ENCODE results near the gene ATP6V0A1.

ATP6V0A1 gene

DNA sequence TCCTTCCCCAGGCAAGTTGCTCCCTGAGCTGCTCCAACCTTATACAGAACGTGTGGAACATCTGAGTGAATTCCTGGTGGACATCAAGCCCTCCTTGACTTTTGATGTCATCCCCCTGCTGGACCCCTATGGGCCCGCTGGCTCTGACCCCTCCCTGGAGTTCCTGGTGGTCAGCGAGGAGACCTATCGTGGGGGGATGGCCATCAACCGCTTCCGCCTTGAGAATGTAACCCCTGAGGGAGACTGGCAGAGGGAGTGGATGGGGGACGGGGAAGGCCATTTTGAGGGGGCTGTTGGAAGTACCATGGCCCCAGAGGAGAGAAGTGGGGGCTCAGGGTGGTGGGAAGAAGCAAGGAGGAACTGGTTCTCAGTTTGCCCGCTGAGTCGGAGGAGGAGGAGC lies 105.3 kb downstream of the ATP6V0A1 start:
- no peak for DNase-seq

- DNase-seq: no peak
Observed at GRCh38 chr17:42564815-42565522, 106.3 kb downstream of the ATP6V0A1 start.

DNA sequence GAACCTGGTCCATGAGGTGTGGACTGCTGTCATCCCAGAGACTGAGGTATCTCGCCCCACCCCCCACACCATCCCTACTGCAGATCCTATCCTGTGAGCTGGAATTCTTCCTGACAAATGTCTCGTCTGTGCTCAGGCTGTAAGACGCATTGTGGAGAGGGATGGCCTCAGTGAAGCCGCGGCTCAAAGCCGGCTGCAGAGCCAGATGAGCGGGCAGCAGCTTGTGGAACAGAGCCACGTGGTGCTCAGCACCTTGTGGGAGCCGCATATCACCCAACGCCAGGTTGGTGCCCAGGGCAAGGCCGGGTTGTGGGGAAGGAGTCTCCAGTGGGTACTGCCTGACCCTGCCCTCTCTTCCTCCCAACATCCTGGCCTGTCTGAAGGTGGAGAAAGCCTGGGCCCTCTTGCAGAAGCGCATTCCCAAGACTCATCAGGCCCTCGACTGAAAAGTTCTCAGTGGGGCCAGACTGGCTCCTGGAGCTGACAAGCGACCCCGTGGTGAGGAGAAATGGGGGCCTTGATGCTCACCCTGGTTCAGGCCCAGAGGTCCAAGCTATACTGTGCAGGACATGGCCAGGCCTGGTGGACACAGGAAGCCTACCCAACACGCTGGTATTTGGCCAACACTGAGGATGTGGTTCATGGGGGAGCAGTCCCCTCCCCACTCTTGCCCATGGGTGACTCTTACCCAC lies 107.0 kb downstream of the ATP6V0A1 start:
- DNase-seq: no peak

GRCh38 chr17:42566215-42566882 lies 107.7 kb downstream of the ATP6V0A1 start:
- DNase-seq: no peak

DNA sequence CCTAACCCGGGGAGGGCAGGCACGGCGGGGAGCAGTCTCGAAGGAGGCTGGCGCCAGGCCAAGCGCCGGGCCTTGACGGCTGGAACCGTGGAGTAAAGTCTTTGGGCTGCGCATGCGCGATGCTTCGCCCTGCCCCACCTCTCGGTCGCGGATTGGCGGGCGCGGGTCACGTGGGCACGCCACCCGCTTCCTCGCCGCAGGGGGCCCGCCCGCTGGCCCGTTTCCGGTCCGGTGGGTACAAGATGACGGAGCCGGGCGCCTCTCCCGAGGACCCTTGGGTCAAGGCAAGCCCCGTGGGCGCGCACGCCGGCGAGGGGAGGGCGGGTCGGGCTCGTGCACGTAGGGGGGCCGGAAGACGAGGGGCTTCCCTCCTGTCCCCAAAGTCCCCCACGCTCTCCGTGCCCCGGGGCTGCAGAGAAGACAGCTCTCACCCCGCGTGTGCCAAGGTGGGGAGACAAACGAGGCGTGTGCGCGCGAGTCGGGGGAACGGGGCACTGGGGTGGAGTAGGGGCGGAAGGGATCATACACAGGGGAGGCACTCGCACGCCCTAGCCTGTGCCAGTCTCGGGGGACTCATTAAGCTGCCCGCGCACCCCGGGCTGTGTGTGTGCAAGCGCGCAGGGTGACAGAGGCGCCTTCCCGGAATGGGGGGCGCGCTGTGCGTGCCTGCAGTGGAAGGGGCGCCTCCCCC lies 108.3 kb downstream of the ATP6V0A1 start, which contains the start of gene MLX:
TSS of gene MLX (plus strand) at position 218 of the 691 bp plus-strand sequence. CDS start at position 243, 25 bp downstream.
- DNase-seq: peak; percentile 95

- no peak for DNase-seq
Observed at GRCh38 chr17:42568341-42569111, 109.8 kb downstream of the ATP6V0A1 start.

DNA sequence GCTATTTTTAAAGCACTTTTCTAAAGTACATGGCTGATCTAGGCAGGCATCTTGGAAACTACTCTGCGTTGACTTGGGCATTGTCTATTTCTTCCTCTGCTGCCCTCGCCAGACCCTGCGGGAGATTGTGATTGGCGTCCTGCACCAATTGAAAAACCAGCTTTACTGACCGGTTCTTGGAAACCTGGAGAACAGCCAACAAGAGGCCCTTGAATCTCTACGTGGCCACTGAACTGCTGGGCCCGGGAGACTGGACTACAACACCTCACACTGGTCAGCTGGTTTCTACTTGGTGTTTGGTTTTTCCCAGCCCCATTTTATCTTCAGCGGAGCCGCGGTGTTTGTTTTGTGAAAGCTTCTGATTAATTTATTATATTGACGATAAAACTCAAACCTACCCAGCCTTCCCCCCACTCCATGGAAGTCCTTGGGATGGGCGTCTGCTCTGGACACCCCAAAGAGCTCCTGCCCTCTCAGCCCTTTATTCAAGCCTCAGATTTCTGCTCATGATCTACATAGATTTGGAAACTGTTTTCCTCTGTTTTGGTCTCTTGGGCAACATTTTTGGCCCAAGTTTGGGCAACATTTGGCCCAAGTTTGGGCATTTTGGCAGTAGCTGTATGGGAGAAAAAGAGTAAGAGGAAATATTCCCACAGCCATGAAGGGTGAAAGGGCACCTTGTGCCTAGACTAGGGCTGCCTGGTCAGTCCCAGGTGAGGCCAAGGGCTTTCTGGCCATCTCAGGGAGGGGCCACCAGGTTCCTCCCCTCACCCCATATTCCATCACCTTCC lies 113.0 kb downstream of the ATP6V0A1 start:
- no peak for DNase-seq
